H1 (cell line): Measurements from ENCODE around the gene NCK2. TPM values are rescaled to one million over a fixed set of nuclear protein-coding genes. Genes with fewer than 3 reads are reported as not detected.

Source experiments
- CTCF ChIA-PET: fragments of 300-600 bp; sonication (Branson Sonifier 250); formaldehyde crosslinking; loops from one replicate; lab custom pipeline; 2021; ENCODE audit not compliant: partially characterized antibody; lab: Charles Lee
- POLR2A ChIA-PET: fragments of 300-600 bp; sonication (Branson Sonifier 250); formaldehyde crosslinking; loops from one replicate; lab custom pipeline; 2021; ENCODE audit warnings: inconsistent platforms; ENCODE audit not compliant: partially characterized antibody; lab: Charles Lee
- DNase-seq, 2 experiments: peaks; one replicate each; pipeline versions ENCODE4 v3.0.0 to v3.0.0-alpha.2; 2010 to 2022; ENCODE audit warnings: low spot score in 2 of 2, low read depth in 1 of 2, mixed read lengths in 1 of 2
- FAIRE-seq: peaks from 2 replicates; lab custom pipeline; 2011; peaks lifted over from hg19 to GRCh38; lab: Jason Lieb, UNC
- H2AFZ ChIP-seq: 2 replicates; pipeline ENCODE4 v1.8.1; 2012; ENCODE audit warnings: low read length, inconsistent platforms
- H2AK5ac ChIP-seq: 2 replicates; pipeline ENCODE4 v1.6.1; 2013; ENCODE audit warnings: low read depth, low read length
- H2BK120ac ChIP-seq: replicated peaks from 2 replicates; pipeline ENCODE3; 2013; ENCODE audit warnings: low read depth, low read length, inconsistent platforms
- H2BK12ac ChIP-seq: 2 replicates; pipeline ENCODE4 v1.6.1; 2013; ENCODE audit warnings: low read depth, low read length
- H2BK15ac ChIP-seq: 2 replicates; pipeline ENCODE4 v1.6.1; 2013; ENCODE audit warnings: low read length
- H2BK20ac ChIP-seq: 2 replicates; pipeline ENCODE4 v1.6.1; 2013; ENCODE audit warnings: low read length
- H2BK5ac ChIP-seq: 2 replicates; pipeline ENCODE4 v1.6.1; 2013; ENCODE audit warnings: low read depth, low read length
- H3K14ac ChIP-seq: 2 replicates; pipeline ENCODE4 v1.6.1; 2013; ENCODE audit warnings: inconsistent platforms; ENCODE audit not compliant: insufficient read length
- H3K18ac ChIP-seq: 2 replicates; pipeline ENCODE4 v1.6.1; 2013; ENCODE audit warnings: low read length; ENCODE audit errors: extremely low read depth
- H3K23ac ChIP-seq: 2 replicates; pipeline ENCODE4 v1.6.1; 2013; ENCODE audit warnings: inconsistent platforms; ENCODE audit not compliant: insufficient read length
- H3K23me2 ChIP-seq: 2 replicates; pipeline ENCODE4 v1.6.1; 2013; ENCODE audit warnings: low read depth, low read length
- H3K27ac ChIP-seq: 2 replicates; pipeline ENCODE4 v1.6.1; 2011; ENCODE audit warnings: low read depth, low read length, inconsistent platforms
- H3K27me3 ChIP-seq, 4 experiments: replicated peaks in 1 of 4; 1 replicate in 1 of 4; 2 replicates in 3 of 4; pipeline versions ENCODE4 v1.6.1 to v1.8.1; 2011 to 2013; ENCODE audit warnings: low read length in 3 of 4, mild to moderate bottlenecking in 3 of 4, inconsistent platforms in 2 of 4, mixed read lengths in 2 of 4, moderate library complexity in 1 of 4; ENCODE audit not compliant: control insufficient read depth in 3 of 4, insufficient read depth in 3 of 4; ENCODE audit errors: extremely low read depth in 1 of 4
- H3K36me3 ChIP-seq, 4 experiments: 2 replicates each; pipeline versions ENCODE4 v1.6.1 to v1.8.1; 2011 to 2013; ENCODE audit warnings: mild to moderate bottlenecking in 4 of 4, low read length in 3 of 4, moderate library complexity in 2 of 4, control low read depth in 1 of 4, inconsistent platforms in 1 of 4; ENCODE audit not compliant: insufficient read depth in 4 of 4, control insufficient read depth in 2 of 4
- H3K4ac ChIP-seq: replicated peaks from 2 replicates; pipeline ENCODE3; 2013; ENCODE audit warnings: low read length, low read depth, mixed read lengths, inconsistent platforms; ENCODE audit not compliant: insufficient read length
- H3K4me1 ChIP-seq, 4 experiments: replicated peaks in 1 of 4; 1 replicate in 1 of 4; 2 replicates in 3 of 4; pipeline versions ENCODE4 v1.6.1 to v1.8.1; 2011 to 2013; ENCODE audit warnings: low read length in 3 of 4, inconsistent platforms in 2 of 4, mixed read lengths in 1 of 4; ENCODE audit not compliant: insufficient read depth in 4 of 4, control insufficient read depth in 3 of 4
- H3K4me2 ChIP-seq, 2 experiments: 2 replicates each; pipeline versions ENCODE4 v1.6.1 to v1.8.1; 2011 to 2013; ENCODE audit warnings: low read depth in 2 of 2, low read length in 2 of 2, control low read depth in 1 of 2, inconsistent platforms in 1 of 2, mild to moderate bottlenecking in 1 of 2; ENCODE audit not compliant: insufficient read depth in 1 of 2
- H3K4me3 ChIP-seq, 4 experiments: fragments of 200-600, 300-600 bp in 1 of 4; sonication (generic), shearing (Covaris generic), sonication (Bioruptor Twin) in 1 of 4; 2 replicates each; pipeline versions ENCODE4 v1.5.1 to v1.8.1; 2011 to 2016; ENCODE audit warnings: low read length in 4 of 4, low read depth in 3 of 4, control low read depth in 2 of 4, inconsistent platforms in 2 of 4, mild to moderate bottlenecking in 2 of 4, mixed read lengths in 1 of 4, moderate library complexity in 1 of 4; ENCODE audit not compliant: insufficient read depth in 2 of 4; ENCODE audit errors: extremely low read depth in 1 of 4
- H3K56ac ChIP-seq: replicated peaks from 2 replicates; pipeline ENCODE3; 2013; ENCODE audit warnings: low read depth, mild to moderate bottlenecking, mixed read lengths, low read length, inconsistent platforms; ENCODE audit not compliant: insufficient read length
- H3K79me1 ChIP-seq: 2 replicates; pipeline ENCODE4 v1.6.1; 2013; ENCODE audit warnings: low read depth, low read length, control low read depth
- H3K79me2 ChIP-seq, 2 experiments: 2 replicates each; pipeline versions ENCODE4 v1.6.1 to v1.8.1; 2012 to 2013; ENCODE audit warnings: low read length in 2 of 2, mild to moderate bottlenecking in 2 of 2, inconsistent platforms in 1 of 2; ENCODE audit not compliant: insufficient read depth in 2 of 2, control insufficient read depth in 1 of 2
- H3K9ac ChIP-seq, 4 experiments: replicated peaks in 1 of 4; 1 replicate in 1 of 4; 2 replicates in 3 of 4; pipeline versions ENCODE4 v1.6.1 to v1.8.1; 2011 to 2013; ENCODE audit warnings: low read depth in 3 of 4, low read length in 3 of 4, control low read depth in 2 of 4, mild to moderate bottlenecking in 2 of 4, moderate library complexity in 2 of 4, inconsistent platforms in 1 of 4; ENCODE audit errors: extremely low read depth in 1 of 4
- H3K9me3 ChIP-seq, 2 experiments: 2 replicates each; pipeline versions ENCODE4 v1.6.1 to v1.8.1; 2012 to 2013; ENCODE audit warnings: mild to moderate bottlenecking in 2 of 2, moderate library complexity in 2 of 2, control low read depth in 1 of 2, inconsistent platforms in 1 of 2, low read depth in 1 of 2, low read length in 1 of 2, mixed read lengths in 1 of 2; ENCODE audit not compliant: insufficient read depth in 2 of 2
- H4K20me1 ChIP-seq, 2 experiments: replicated peaks in 1 of 2; 2 replicates each; pipeline versions ENCODE3 to v1.8.1; 2011 to 2013; ENCODE audit warnings: inconsistent platforms in 2 of 2, low read length in 2 of 2, mild to moderate bottlenecking in 1 of 2; ENCODE audit not compliant: insufficient read depth in 2 of 2, control insufficient read depth in 1 of 2
- H4K5ac ChIP-seq: 2 replicates; pipeline ENCODE4 v1.6.1; 2013; ENCODE audit warnings: low read length, low read depth, mixed read lengths, inconsistent platforms; ENCODE audit not compliant: insufficient read length
- H4K8ac ChIP-seq: 2 replicates; pipeline ENCODE4 v1.8.0; 2013; ENCODE audit warnings: mild to moderate bottlenecking, moderate library complexity, low read length, inconsistent platforms; ENCODE audit not compliant: insufficient read depth; ENCODE audit errors: extremely low read depth
- H4K91ac ChIP-seq: replicated peaks from 2 replicates; pipeline ENCODE3; 2013; ENCODE audit warnings: low read length, mixed read lengths, inconsistent platforms; ENCODE audit not compliant: insufficient read length
- ATF3 ChIP-seq: IDR thresholded peaks from 2 replicates; pipeline ENCODE4 v1.6.1; 2011; ENCODE audit warnings: low read depth, mild to moderate bottlenecking, low read length; ENCODE audit not compliant: insufficient read depth
- CEBPB ChIP-seq: IDR thresholded peaks from 2 replicates; pipeline ENCODE4 v1.6.1; 2012; ENCODE audit warnings: low read depth, low read length
- CTCF ChIP-seq, 3 experiments: IDR thresholded peaks; 1 replicate in 2 of 3; 2 replicates in 1 of 3; pipeline versions ENCODE4 v1.5.1 to v1.6.1; 2011; ENCODE audit warnings: low read length in 3 of 3, mild to moderate bottlenecking in 3 of 3, inconsistent platforms in 2 of 3, low read depth in 1 of 3, moderate library complexity in 1 of 3; ENCODE audit not compliant: insufficient read depth in 1 of 3; ENCODE audit errors: control extremely low read depth in 1 of 3
- PHF8 ChIP-seq: fragments of 200-600 bp; sonication (generic); conservative IDR thresholded peaks from 2 replicates; pipeline ENCODE4 v1.7.1; 2012; ENCODE audit warnings: low read depth, mild to moderate bottlenecking, inconsistent platforms, low read length, moderate library complexity
- RXRA ChIP-seq: IDR thresholded peaks from 2 replicates; pipeline ENCODE4 v1.6.1; 2011; ENCODE audit warnings: low read depth, mild to moderate bottlenecking, low read length, moderate library complexity; ENCODE audit not compliant: insufficient read depth
- SP4 ChIP-seq: IDR thresholded peaks from 2 replicates; pipeline ENCODE4 v1.6.1; 2012; ENCODE audit warnings: low read length, inconsistent platforms
- TEAD4 ChIP-seq: IDR thresholded peaks from 2 replicates; pipeline ENCODE4 v1.6.1; 2012; ENCODE audit warnings: low read depth, low read length, inconsistent platforms, mixed read lengths
- WGBS, 2 experiments: shearing (Covaris generic) in 1 of 2; methylation state at CpG; one replicate each; pipeline versions ENCODE4 v1.1.6 to v1.1.7; 2013 to 2015; ENCODE audit warnings: low lambda C conversion rate in 2 of 2, mixed read lengths in 2 of 2, inconsistent platforms in 1 of 2, low coverage in 1 of 2, missing lambda C conversion rate in 1 of 2; ENCODE audit not compliant: insufficient replicate concordance in 2 of 2, insufficient coverage in 1 of 2, insufficient read length in 1 of 2; ENCODE audit errors: extremely low coverage in 1 of 2, missing lambda C conversion rate in 1 of 2; 5-methylcytosine and 5-hydroxymethylcytosine counted together
- polyA plus RNA-seq, 7 experiments: library from polyadenylated mRNA; depleted of rRNA in 3 of 7; stranded (reverse) in 5 of 7; unstranded in 2 of 7; fragments of >200 nt in 5 of 7; fragments of 200-250 nt in 2 of 7; gene quantifications; 1 replicate in 5 of 7; 2 replicates in 1 of 7; 4 replicates in 1 of 7; pipeline versions ENCODE4 v1.2.1 to v1.2.3, GENCODE V29; 2011 to 2013; ENCODE audit warnings: missing spikeins in 2 of 7, mixed read lengths in 2 of 7
- total RNA-seq: library from RNA; stranded (reverse); fragmentation: NEBNext Ultra II Directional; extraction: Animal tissue kit (Norgen Biotek cat#: 25700); gene quantifications from 2 replicates; pipeline ENCODE4 v1.2.1, GENCODE V29; 2021

The NCK2 gene
- total and polyA plus RNA-seq, 2 of the 8 experiments (the other 6 are each of a cell fraction or from before 2014, with no cell fraction given): 30.3 to 65.7 TPM

GRCh38 chr2:105784589-105784988 is 39.9 kb downstream of the NCK2 start:
- no peak overlapping the region for H4K5ac ChIP-seq
- H3K4me3 ChIP-seq: no peak overlapping the region
- no peak overlapping the region for H3K23ac ChIP-seq
- H2BK5ac ChIP-seq: no peak overlapping the region
- no peaks in the 10 kb centered on the region for H3K9me3 ChIP-seq
- H3K14ac ChIP-seq: no peak overlapping the region
- H2AFZ ChIP-seq: no peak overlapping the region
- no peak for DNase-seq
- H3K79me2 ChIP-seq: peaks cover 0 to 93% of the 10 kb centered on the region in 2 experiments
- peaks cover 7 to 27% of the 10 kb centered on the region in 2 experiments for H4K20me1 ChIP-seq
- H3K23me2 ChIP-seq: no peaks in the 10 kb centered on the region; the same call in 1 of the 2 replicates
- no peak overlapping the region for H3K56ac ChIP-seq
- 86% methylated on average over 5 of the region's 5 CpGs; no CpG with 5 or more reads in 1 of the 2 experiments for WGBS, 2 experiments
- CTCF ChIA-PET: interaction anchor here (1.9 kb wide), 1 partner anchor 13 kb away, joined by 5 read pairs; no protein-coding TSS in a partner anchor
- no peak overlapping the region for H3K9ac ChIP-seq
- no peak overlapping the region for H2BK120ac ChIP-seq
- H3K27me3 ChIP-seq: no peaks in the 10 kb centered on the region
- H3K79me1 ChIP-seq: peaks cover 22% of the 10 kb centered on the region
- H2BK15ac ChIP-seq: no peak overlapping the region
- H2BK12ac ChIP-seq: no peak overlapping the region
- no peak overlapping the region for H2AK5ac ChIP-seq
- TF ChIP-seq CTCF (IDR thresholded peaks at IDR 0.05; ENCODE audit: control extremely low read depth in 1 of 3, insufficient read depth in 1 of 3, low read depth in 1 of 3, low read length in 3 of 3) (no peak), PHF8 (no peak), TEAD4 (no peak), SP4 (no peak), CEBPB (no peak), ATF3 (no peak), RXRA (no peak)
- H4K8ac ChIP-seq: no peak overlapping the region
- no peaks in the 10 kb centered on the region for H3K36me3 ChIP-seq
- POLR2A ChIA-PET: no interaction called here
- no peak overlapping the region for H4K91ac ChIP-seq
- no peak overlapping the region for H3K4ac ChIP-seq
- H3K4me2 ChIP-seq: no peak overlapping the region
- H3K27ac ChIP-seq: no peak overlapping the region
- no peak overlapping the region for H2BK20ac ChIP-seq
- H3K4me1 ChIP-seq: peaks cover 1 to 10% (median 3%) of the 10 kb centered on the region in 4 experiments
- no peak overlapping the region for H3K18ac ChIP-seq
- no peak for FAIRE-seq
